Common myeloid progenitor, CD34-positive (primary cell): ENCODE data around the gene DTD1.
"Not testable (repeated sequence)": the region's sequence is repeated elsewhere in the genome, so short reads cannot be mapped to it uniquely, and the experiment has no call there.

Source experiments
- CTCF ChIA-PET: fragments of 350-600 bp; sonication (Branson Sonifier 250); formaldehyde crosslinking; loops from one replicate; lab custom pipeline; 2021; ENCODE audit warnings: antibody characterized with exemption; lab: Charles Lee
- POLR2A ChIA-PET: fragments of 350-600 bp; sonication (Branson Sonifier 250); formaldehyde crosslinking; loops from one replicate; lab custom pipeline; 2021; ENCODE audit warnings: antibody characterized with exemption; lab: Charles Lee
- DNase-seq, 3 donors: peaks; one replicate each; pipeline versions ENCODE4 v3.0.0 to v3.0.0-alpha.2; 2013
- H3K27ac ChIP-seq, 2 experiments: 1 replicate in 1 of 2; 2 replicates in 1 of 2; pipeline ENCODE4 v1.7.0; 2013; ENCODE audit warnings: inconsistent platforms in 2 of 2, low read length in 2 of 2, mild to moderate bottlenecking in 2 of 2, low read depth in 1 of 2, moderate library complexity in 1 of 2; ENCODE audit not compliant: severe bottlenecking in 2 of 2, insufficient read depth in 1 of 2, poor library complexity in 1 of 2
- H3K27me3 ChIP-seq, 5 experiments: replicated peaks in 2 of 5; 1 replicate in 3 of 5; 2 replicates in 2 of 5; pipeline versions ENCODE4 v1.6.1 to v1.7.0; 2013; ENCODE audit warnings: low read length in 4 of 5, mild to moderate bottlenecking in 2 of 5, moderate library complexity in 2 of 5, inconsistent platforms in 1 of 5; ENCODE audit not compliant: insufficient read depth in 5 of 5, control insufficient read depth in 4 of 5
- H3K36me3 ChIP-seq, 4 experiments: 1 replicate in 2 of 4; 2 replicates in 2 of 4; pipeline versions ENCODE4 v1.6.1 to v1.7.0; 2013; ENCODE audit warnings: low read length in 3 of 4, control low read depth in 1 of 4, mild to moderate bottlenecking in 1 of 4; ENCODE audit not compliant: control insufficient read depth in 4 of 4, insufficient read depth in 4 of 4
- H3K4me1 ChIP-seq, 4 experiments: 1 replicate in 3 of 4; 2 replicates in 1 of 4; pipeline versions ENCODE4 v1.6.1 to v1.7.1; 2013; ENCODE audit warnings: low read length in 3 of 4, mild to moderate bottlenecking in 3 of 4, control low read depth in 1 of 4, inconsistent platforms in 1 of 4, moderate library complexity in 1 of 4; ENCODE audit not compliant: control insufficient read depth in 4 of 4, insufficient read depth in 4 of 4; ENCODE audit errors: control extremely low read depth in 1 of 4
- H3K4me3 ChIP-seq, 7 experiments: 1 replicate in 4 of 7; 2 replicates in 3 of 7; pipeline versions ENCODE4 v1.5.1 to v1.7.0; 2013; ENCODE audit warnings: mild to moderate bottlenecking in 7 of 7, low read length in 6 of 7, moderate library complexity in 6 of 7, inconsistent platforms in 2 of 7, low read depth in 2 of 7, control low read depth in 1 of 7; ENCODE audit not compliant: insufficient read depth in 4 of 7, control insufficient read depth in 1 of 7; ENCODE audit errors: extremely low read depth in 1 of 7
- H3K9me3 ChIP-seq, 5 experiments: 1 replicate in 4 of 5; 2 replicates in 1 of 5; pipeline versions ENCODE4 v1.6.1 to v1.7.1; 2013; ENCODE audit warnings: low read length in 4 of 5, mild to moderate bottlenecking in 2 of 5, inconsistent platforms in 1 of 5, low read depth in 1 of 5, moderate library complexity in 1 of 5; ENCODE audit not compliant: control insufficient read depth in 4 of 5, insufficient read depth in 2 of 5; ENCODE audit errors: control extremely low read depth in 1 of 5
- WGBS: methylation state at CpG from one replicate; pipeline ENCODE4 v1.1.5; 2013; ENCODE audit not compliant: insufficient coverage; 5-methylcytosine and 5-hydroxymethylcytosine counted together

DTD1 gene

DNA sequence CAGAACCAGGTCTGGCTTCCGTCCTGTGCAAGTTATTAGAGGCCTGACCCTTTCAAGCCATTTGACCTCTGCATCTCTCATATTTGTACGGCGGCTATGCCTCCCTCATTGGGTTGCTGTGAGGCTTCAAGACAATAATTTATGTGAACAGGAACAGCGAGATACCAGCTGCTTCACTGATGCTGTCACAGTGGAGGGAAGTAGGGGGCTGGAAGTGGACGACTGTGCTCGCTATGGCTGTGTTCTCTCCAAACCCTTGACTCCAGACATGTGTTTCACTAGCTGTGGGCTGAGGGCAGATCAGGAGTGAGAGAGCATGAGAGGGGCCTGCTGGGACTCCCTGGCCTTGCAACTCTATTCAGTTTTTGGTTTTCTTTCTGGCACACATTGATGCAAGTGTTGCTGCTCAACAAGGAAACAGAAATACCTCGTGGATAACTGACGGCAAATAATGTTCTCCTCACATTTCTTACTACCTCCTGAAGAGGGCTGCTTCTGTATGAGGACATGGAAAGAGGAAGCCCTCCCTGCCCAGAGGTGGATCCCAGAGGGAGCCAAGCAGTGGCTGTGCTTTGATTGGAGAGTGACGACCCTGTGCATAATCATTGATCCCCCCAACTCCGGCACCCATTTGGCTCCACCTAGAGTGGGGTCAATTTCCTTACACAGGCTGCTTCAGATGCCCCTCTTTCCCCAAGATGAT, 191.0 kb downstream of the DTD1 start:
- Histone ChIP-seq H3K4me3 (no peak overlapping the region), H3K4me1 (no peaks in the 10 kb centered on the region), H3K27ac (no peak overlapping the region), H3K9me3 (no peaks in the 10 kb centered on the region), H3K27me3 (no peaks in the 10 kb centered on the region), H3K36me3 (no peaks in the 10 kb centered on the region)
- ChIA-PET POLR2A (interaction anchor here (0.6 kb wide), 1 partner anchor 46 kb away, joined by 3 read pairs; no protein-coding TSS in a partner anchor), CTCF (interaction anchor here (0.8 kb wide), 1 partner anchor 22 kb away, joined by 4 read pairs; no protein-coding TSS in a partner anchor)
- no peak for DNase-seq
- 90% methylated on average over 8 of the region's 10 CpGs for WGBS

DNA sequence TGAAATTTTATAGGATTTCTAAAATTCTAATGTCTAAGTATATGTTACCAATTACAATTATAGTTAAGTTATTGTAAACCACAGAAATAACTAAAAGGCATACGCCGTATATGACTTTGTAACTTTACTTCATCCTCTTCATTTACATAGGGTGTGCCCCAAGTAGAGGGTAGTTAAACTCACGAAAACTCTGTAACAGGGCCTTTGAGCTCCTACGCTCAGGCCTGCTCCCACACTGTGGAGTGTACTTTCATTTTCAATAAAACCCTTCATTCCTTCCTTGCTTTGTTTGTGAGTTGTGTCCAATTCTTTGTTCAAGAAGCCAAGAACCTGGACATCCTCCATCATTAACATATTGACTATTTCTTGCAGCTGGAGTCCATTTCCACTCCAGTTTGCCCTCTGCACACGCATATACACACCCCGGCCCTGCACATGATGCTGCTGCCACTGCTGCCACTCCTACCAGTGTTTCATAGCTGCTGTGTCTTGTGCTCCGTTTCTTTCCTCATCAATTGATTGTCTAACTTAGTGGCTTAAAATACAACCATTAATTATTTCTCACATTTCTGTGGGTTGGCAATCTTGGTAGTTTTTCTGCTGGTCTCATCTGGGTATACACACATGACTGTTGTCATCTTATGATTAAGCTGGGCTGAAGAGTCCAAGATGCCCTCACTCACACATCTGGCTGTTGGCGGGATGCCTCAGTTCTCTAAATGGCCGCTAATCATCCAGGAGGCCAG, 192.7 kb downstream of the DTD1 start:
- no peak overlapping the region for H3K27ac ChIP-seq
- POLR2A ChIA-PET: no interaction called here
- no peaks in the 10 kb centered on the region for H3K4me1 ChIP-seq
- no peaks in the 10 kb centered on the region for H3K36me3 ChIP-seq
- no peak overlapping the region for H3K4me3 ChIP-seq
- no peaks in the 10 kb centered on the region for H3K9me3 ChIP-seq
- DNase-seq: no peak
- CTCF ChIA-PET: interaction anchor here (0.9 kb wide), 1 partner anchor 11 kb away, joined by 3 read pairs; no protein-coding TSS in a partner anchor
- WGBS: 100% methylated on average over 6 of the region's 9 CpGs
- no peaks in the 10 kb centered on the region for H3K27me3 ChIP-seq

DNA sequence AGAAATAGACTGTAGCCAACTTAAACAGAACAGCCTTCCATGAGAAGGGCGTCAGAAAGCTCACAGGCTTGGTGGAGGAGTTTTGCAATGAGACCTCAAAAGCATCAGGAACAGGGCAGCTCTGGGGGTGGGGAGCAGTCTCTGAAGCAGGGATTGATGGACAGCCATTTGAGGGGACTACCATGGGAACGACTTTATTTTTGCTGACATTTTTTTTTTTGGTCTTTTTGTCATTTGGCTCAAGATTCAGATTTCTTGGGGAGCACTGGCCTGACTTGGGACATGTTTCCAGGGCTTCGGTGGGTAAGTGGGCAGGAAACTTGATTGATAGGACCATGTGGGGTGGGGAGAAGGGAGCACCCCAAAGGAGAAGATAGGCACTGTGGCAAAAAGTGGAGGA, 193.7 kb downstream of the DTD1 start:
- Histone ChIP-seq H3K27ac (no peak overlapping the region), H3K4me1 (no peaks in the 10 kb centered on the region), H3K27me3 (no peaks in the 10 kb centered on the region), H3K9me3 (no peaks in the 10 kb centered on the region), H3K4me3 (no peak overlapping the region), H3K36me3 (no peaks in the 10 kb centered on the region)
- DNase-seq: no peak
- CTCF ChIA-PET: no interaction called here
- WGBS: 94% methylated on average over 3 of the region's 3 CpGs
- POLR2A ChIA-PET: no interaction called here

DNA sequence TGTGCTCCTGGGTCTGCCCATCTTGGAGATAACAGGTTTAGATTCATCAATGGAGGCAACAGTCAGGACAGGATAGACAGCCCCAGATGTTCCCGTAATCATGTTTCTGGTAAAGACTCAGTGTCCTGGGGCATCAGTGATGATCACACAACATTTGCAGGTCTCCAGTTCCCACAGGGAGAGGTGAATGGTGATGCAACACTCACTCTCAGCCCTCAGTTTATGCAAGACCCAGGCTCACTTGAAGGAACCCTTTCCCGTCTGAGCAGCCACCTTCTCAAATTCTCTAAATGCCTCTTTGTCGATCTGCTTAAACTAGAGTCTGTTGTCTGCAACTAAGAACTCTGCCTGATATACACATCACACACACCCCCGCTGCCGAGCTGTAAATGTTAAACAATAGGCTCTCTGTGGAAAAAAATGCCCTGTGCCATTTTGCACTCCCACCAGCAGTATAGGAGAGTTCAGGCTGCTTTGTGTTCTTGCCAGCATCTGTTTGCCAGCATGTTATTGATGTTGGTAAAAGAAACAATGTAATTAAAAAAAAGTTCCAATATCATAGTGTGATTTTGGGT, 195.6 kb downstream of the DTD1 start:
- ChIA-PET POLR2A (no interaction called here), CTCF (no interaction called here)
- Histone ChIP-seq H3K9me3 (no peaks in the 10 kb centered on the region), H3K27ac (no peak overlapping the region), H3K36me3 (no peaks in the 10 kb centered on the region), H3K4me1 (no peaks in the 10 kb centered on the region), H3K27me3 (no peaks in the 10 kb centered on the region), H3K4me3 (no peak overlapping the region)
- no peak for DNase-seq
- 97% methylated on average over 3 of the region's 5 CpGs for WGBS

DNA sequence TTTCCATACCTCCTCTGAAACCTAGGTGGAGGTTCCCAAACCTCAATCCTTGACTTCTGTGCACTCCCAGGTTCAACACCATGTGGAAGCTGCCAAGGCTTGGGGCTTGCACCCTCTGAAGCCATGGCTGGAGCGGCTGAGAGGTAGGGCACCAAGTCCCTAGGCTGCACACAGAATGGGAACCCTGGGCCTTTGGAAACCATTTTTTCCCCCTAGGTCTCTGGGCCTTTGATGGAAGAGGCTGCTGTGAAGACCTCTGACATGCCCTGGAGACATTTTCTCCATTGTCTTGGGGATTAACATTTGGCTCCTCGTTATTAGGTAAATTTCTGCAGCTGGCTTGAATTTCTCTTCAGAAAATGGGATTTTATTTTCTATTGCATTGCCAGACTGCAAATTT, 199.2 kb downstream of the DTD1 start:
- 100% methylated on average over 2 of the region's 2 CpGs for WGBS
- CTCF ChIA-PET, H3K4me1 ChIP-seq, H3K36me3 ChIP-seq, DNase-seq, H3K4me3 ChIP-seq, POLR2A ChIA-PET, H3K27ac ChIP-seq, H3K9me3 ChIP-seq: not testable (repeated sequence)
- peaks cover 0 to 12% (median 8%) of the 10 kb centered on the region in 5 experiments for H3K27me3 ChIP-seq

DNA sequence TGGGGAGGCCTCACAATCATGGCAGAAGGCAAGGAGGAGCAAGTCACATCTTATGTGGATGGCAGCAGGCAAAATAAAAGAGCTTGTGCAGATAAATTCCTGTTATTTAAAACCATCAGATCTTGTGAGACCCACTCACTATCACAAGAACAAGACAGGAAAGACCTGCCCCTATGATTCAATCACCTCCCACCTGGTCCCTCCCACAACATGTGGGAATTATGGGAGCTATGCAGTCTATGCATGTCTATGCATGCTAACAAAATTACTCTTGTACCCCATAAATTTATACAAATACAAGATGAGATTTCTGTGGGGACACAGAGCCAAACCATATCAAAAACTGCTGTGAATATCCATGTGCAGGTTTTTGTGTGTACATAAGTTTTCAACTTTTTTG, 200.2 kb downstream of the DTD1 start:
- H3K36me3 ChIP-seq: no peaks in the 10 kb centered on the region
- ChIA-PET CTCF (interaction anchor here (1.0 to 1.3 kb wide), 2 partner anchors 9 to 29 kb away, joined by 3 to 4 read pairs; no protein-coding TSS in a partner anchor), POLR2A (no interaction called here)
- H3K27ac ChIP-seq: no peak overlapping the region
- no peaks in the 10 kb centered on the region for H3K9me3 ChIP-seq
- DNase-seq: no peak
- no peak overlapping the region for H3K4me3 ChIP-seq
- peaks cover 0 to 12% (median 8%) of the 10 kb centered on the region in 5 experiments for H3K27me3 ChIP-seq
- no peaks in the 10 kb centered on the region for H3K4me1 ChIP-seq

DNA sequence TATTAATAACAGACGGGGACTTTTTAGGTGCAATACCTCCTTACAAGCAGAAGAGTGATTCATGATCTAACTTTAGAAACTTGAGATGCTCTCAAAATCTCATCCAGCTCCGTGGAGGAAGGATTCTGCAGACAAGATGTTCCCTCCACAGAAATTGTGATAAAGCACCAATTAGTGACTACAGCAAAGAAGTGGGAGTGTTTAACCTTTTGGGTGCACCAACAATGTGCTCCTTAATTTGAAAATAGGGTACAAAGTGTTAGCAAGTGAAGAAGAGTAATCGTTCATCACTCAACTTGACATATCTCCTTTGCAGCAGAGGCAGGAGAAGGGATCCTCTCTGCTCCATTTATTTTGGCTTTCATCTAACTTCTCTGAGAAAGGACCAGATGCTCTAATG, 202.9 kb downstream of the DTD1 start:
- 58% methylated on average over 2 of the region's 3 CpGs for WGBS
- ChIA-PET CTCF (interaction anchor here (1.0 to 1.4 kb wide), 2 partner anchors 10 to 25 kb away, joined by 3 read pairs; no protein-coding TSS in a partner anchor), POLR2A (no interaction called here)
- H3K27me3 ChIP-seq: peaks cover 0 to 12% (median 8%) of the 10 kb centered on the region in 5 experiments
- no peak overlapping the region for H3K4me3 ChIP-seq
- DNase-seq: no peak
- H3K36me3 ChIP-seq: no peaks in the 10 kb centered on the region
- H3K9me3 ChIP-seq: no peaks in the 10 kb centered on the region
- H3K4me1 ChIP-seq: peaks cover 2 to 11% (median 6%) of the 10 kb centered on the region in 4 experiments
- H3K27ac ChIP-seq: no peak overlapping the region
